ENCODE results near the gene PSMA8.

- TF ChIP-seq CTCF (IDR thresholded peaks at IDR 0.05): no peak
- TF ChIP-seq POLR2A (IDR thresholded peaks at IDR 0.05): no peak
- TF ChIP-seq EP300 (IDR thresholded peaks at IDR 0.05): no peak
These were observed 14.4 kb upstream of the PSMA8 start for GRCh38 chr18:26119246-26119645.
